Natural killer cell treated with Interleukin-12 subunit alpha and Interleukin-12 subunit beta and Interleukin-15 and Interleukin-18, amount 100 ng/mL, for 72 hours (primary cell): ENCODE results near the gene SHROOM2. TPM values are rescaled to one million over a fixed set of nuclear protein-coding genes. Genes with fewer than 3 reads are reported as not detected.

Experiments
- ATAC-seq, 2 donors: fragments of 150-1000 bp; cut with Tn5 transposase in 1 of 2; sonication (Bioruptor Pico), chemical (Tn5 transposase) in 1 of 2; 2 replicates each; pipeline ENCODE4 v1.10.0; 2021
- DNase-seq: peaks from one replicate; pipeline ENCODE4 v3.0.0; 2022; ENCODE audit warnings: low spot score
- H3K27ac Mint-ChIP-seq, 2 donors: 1 replicate in 1 of 2; 2 replicates in 1 of 2; pipeline ENCODE4 v1.8.0; 2022; ENCODE audit warnings: mixed read lengths in 2 of 2, mild to moderate bottlenecking in 1 of 2, moderate library complexity in 1 of 2
- H3K27me3 Mint-ChIP-seq, 2 donors: 1 replicate in 1 of 2; 2 replicates in 1 of 2; pipeline ENCODE4 v1.8.0; 2022; ENCODE audit warnings: mixed read lengths in 2 of 2
- H3K36me3 Mint-ChIP-seq: one replicate; pipeline ENCODE4 v1.8.0; 2022; ENCODE audit warnings: mixed read lengths
- H3K4me1 Mint-ChIP-seq, 2 donors: 1 replicate in 1 of 2; 2 replicates in 1 of 2; pipeline ENCODE4 v1.8.0; 2022; ENCODE audit warnings: low read depth in 2 of 2, mixed read lengths in 2 of 2, mild to moderate bottlenecking in 1 of 2
- H3K4me3 Mint-ChIP-seq: one replicate; pipeline ENCODE4 v1.8.0; 2022; ENCODE audit warnings: mixed read lengths
- H3K9me3 Mint-ChIP-seq: 2 replicates; pipeline ENCODE4 v1.8.0; 2022; ENCODE audit warnings: mixed read lengths
- total RNA-seq, 2 donors: library from RNA; stranded (reverse); gene quantifications; one replicate each; pipeline ENCODE4 v1.2.3, GENCODE V29; 2022

Gene SHROOM2
- under 1 TPM in 1 of 2 donors, not detected in 1; 0.08 TPM for total RNA-seq

DNA sequence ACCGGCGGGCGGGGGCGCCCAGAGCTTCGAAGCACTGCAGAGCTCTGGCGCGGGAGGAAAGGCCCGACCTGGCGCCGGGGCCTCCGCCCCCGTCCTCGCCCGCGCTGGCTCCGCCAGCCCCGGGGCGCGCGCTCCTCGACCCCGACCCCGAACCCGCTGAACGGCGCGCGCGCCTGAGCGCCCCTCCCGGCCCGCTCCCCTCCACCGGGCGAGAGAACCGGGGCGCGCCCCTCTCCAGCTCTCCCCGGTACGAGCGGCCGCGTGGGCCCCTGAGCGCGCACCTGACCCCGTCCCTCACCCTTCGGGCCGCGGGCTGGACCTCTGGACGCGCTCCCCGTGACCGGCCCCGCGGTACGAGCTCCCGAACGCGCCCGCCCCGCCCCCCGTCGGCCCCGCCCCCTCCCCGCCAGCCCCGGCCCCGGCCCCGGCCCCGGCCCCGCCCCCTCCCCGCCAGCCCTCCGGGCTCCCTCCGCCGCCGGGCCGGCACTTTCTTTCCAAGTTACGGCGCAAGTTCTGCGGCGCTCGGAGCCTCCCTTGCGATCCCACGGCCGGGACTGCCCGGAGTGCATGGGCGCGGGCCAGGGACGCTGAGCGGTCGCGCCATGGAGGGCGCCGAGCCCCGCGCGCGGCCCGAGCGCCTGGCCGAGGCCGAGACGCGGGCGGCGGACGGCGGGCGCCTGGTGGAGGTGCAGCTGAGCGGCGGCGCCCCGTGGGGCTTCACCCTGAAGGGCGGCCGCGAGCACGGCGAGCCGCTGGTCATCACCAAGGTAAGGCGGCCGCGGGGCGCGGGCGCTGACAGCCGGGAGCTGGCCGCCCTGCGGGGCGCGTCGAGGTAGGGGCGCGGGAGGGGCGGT lies at the start of gene SHROOM2:
Gene SHROOM2 (plus strand): TSS at position 486 of the 854 bp plus-strand sequence. CDS start 117 bp downstream, at position 603.
- DNase-seq (no peak), ATAC-seq (peak in 1 of 2 donors; percentile 34)
- H3K4me1 Mint-ChIP-seq: no peaks in the 10 kb centered on the region
- no peaks in the 10 kb centered on the region for H3K9me3 Mint-ChIP-seq
- H3K36me3 Mint-ChIP-seq: no peaks in the 10 kb centered on the region
- peaks cover 16 to 24% of the 10 kb centered on the region in 2 donors for H3K27me3 Mint-ChIP-seq
- H3K4me3 Mint-ChIP-seq: peak within 1 kb of the TSS; percentile 22
- H3K27ac Mint-ChIP-seq: no peak within 1 kb of the TSS

DNA sequence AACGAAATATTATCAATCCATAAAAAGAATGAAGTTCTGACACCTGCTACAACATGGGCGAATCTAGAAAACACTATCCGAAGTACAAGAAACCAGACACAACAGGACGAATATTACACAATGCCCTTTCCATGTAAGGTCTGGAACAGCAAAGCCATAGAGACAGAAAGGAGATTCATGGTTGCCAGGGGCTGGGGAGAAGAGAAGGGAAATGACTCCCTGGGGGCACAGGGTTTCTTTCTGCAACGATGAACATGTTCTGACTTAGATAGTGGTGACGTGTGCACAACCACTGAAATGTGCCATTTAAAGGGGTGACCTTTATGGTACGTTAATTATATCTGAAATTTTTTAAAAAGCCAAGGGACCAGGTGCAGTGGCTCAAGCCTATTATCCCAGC lies 48.9 kb upstream of the SHROOM2 start:
- no peak overlapping the region for H3K4me3 Mint-ChIP-seq
- no peaks in the 10 kb centered on the region for H3K4me1 Mint-ChIP-seq
- no peak overlapping the region for H3K27ac Mint-ChIP-seq
- ATAC-seq (no peak), DNase-seq (no peak)
- H3K9me3 Mint-ChIP-seq: no peaks in the 10 kb centered on the region
- H3K27me3 Mint-ChIP-seq: peaks cover 0 to 15% of the 10 kb centered on the region in 2 donors
- no peaks in the 10 kb centered on the region for H3K36me3 Mint-ChIP-seq

DNA sequence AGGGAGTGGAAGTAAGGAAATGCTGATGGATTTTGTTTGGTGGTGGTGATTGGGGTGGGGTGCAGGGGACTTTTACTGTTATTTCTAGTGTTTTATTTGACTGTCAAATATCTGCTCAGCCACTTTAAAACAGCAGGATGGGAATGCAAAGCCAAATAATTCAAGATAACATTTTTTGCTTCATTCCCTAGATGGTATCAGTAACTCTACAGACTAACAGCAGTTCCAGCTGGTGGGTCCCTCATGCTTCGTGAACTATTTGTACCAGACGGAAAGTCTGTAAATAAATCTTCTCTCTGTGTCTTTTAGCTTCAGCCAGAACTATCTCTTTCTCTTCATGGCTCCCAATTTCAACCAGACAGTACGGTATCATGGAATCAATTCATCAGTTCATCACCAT lies 48.1 kb upstream of the SHROOM2 start:
- H3K4me3 Mint-ChIP-seq: no peak overlapping the region
- ATAC-seq (no peak), DNase-seq (no peak)
- no peaks in the 10 kb centered on the region for H3K9me3 Mint-ChIP-seq
- no peaks in the 10 kb centered on the region for H3K4me1 Mint-ChIP-seq
- no peak overlapping the region for H3K27ac Mint-ChIP-seq
- peaks cover 0 to 15% of the 10 kb centered on the region in 2 donors for H3K27me3 Mint-ChIP-seq
- H3K36me3 Mint-ChIP-seq: no peaks in the 10 kb centered on the region

DNA sequence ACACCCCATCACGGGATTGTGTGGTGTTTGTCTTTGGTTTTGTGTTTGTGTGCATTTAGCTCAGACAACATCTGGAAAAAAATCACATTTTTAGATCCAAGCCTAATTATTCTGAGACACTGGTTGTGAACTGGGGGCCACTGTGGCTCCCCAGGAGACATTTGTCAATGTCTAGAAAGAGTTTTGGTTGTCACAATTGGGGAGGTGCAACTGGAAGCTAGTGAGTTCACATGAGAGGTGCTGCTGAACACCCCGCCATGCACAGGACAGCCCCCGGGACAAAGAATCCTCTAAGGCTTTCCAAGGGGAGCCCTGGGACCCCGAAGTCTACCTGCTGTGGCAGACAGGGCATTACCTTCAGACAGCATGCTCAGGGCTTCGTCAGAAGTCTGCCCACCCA lies 47.1 kb upstream of the SHROOM2 start:
- Mint-ChIP-seq H3K27me3 (peaks cover 0 to 15% of the 10 kb centered on the region in 2 donors), H3K27ac (no peak overlapping the region), H3K36me3 (no peaks in the 10 kb centered on the region), H3K9me3 (peaks cover 3% of the 10 kb centered on the region), H3K4me3 (no peak overlapping the region), H3K4me1 (no peaks in the 10 kb centered on the region)
- no peak for DNase-seq
- no peak for ATAC-seq

DNA sequence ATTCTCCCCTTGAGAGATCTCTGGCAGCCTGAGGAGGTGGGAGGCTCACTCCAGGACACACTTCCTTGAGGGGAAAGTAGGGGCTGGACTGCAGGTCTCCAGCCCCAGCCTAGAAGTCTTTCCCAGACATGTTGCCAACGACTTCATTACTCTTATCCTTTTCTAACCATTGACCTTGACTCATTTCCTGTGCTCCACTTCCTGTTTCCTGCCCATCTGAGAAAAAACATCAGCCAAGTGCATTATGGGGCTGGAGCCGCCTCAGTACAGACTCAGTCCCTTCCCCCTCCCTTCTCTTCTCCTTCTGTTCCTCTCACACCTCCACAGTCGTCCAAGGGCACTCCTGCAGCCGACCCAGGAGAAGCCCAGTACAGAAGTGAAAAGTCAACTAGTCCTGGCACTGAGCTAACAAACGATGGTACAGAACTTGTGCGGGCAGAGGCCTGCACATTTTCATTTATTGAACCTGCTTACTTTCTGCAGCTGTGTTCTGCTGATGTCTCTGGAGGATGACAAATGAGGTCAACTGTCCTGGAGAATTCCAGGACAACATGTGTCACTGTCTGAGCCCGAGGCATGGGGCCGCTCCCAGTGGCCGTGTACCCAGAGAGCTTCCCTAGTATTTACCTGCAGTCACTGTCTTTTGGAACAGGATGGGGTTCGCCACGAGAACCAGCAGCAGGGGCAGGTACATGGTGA lies 40.7 kb upstream of the SHROOM2 start:
- peak overlapping the region; percentile 47 to 63 for H3K27ac Mint-ChIP-seq
- peaks cover 4% of the 10 kb centered on the region for H3K36me3 Mint-ChIP-seq
- ATAC-seq (peak; percentile 55 to 63), DNase-seq (no peak)
- H3K27me3 Mint-ChIP-seq: peaks cover 0 to 7% of the 10 kb centered on the region in 2 donors
- H3K4me1 Mint-ChIP-seq: peaks cover 20 to 21% of the 10 kb centered on the region in 2 donors
- H3K4me3 Mint-ChIP-seq: peak overlapping the region; percentile 66
- peaks cover 3% of the 10 kb centered on the region for H3K9me3 Mint-ChIP-seq

- no peak for ATAC-seq
- Mint-ChIP-seq H3K27me3 (peaks cover 0 to 7% of the 10 kb centered on the region in 2 donors), H3K9me3 (peaks cover 3% of the 10 kb centered on the region), H3K36me3 (peaks cover 4% of the 10 kb centered on the region), H3K4me3 (peak overlapping the region; percentile 32), H3K4me1 (peaks cover 20 to 21% of the 10 kb centered on the region in 2 donors), H3K27ac (peak overlapping the region in 1 of 2 donors; percentile 63)
- no peak for DNase-seq
Measured at GRCh38 chrX:9746148-9746888, 39.9 kb upstream of the SHROOM2 start.

- Mint-ChIP-seq H3K4me1 (peaks cover 20 to 21% of the 10 kb centered on the region in 2 donors), H3K9me3 (peaks cover 3% of the 10 kb centered on the region), H3K27ac (no peak overlapping the region), H3K4me3 (no peak overlapping the region), H3K27me3 (peaks cover 0 to 7% of the 10 kb centered on the region in 2 donors), H3K36me3 (peaks cover 4% of the 10 kb centered on the region)
- DNase-seq (no peak), ATAC-seq (no peak)
Measured at GRCh38 chrX:9747644-9748043, 38.6 kb upstream of the SHROOM2 start.

- H3K4me3 Mint-ChIP-seq: no peak overlapping the region
- DNase-seq (no peak), ATAC-seq (no peak)
- H3K4me1 Mint-ChIP-seq: peaks cover 20 to 21% of the 10 kb centered on the region in 2 donors
- H3K27me3 Mint-ChIP-seq: peaks cover 0 to 7% of the 10 kb centered on the region in 2 donors
- H3K27ac Mint-ChIP-seq: no peak overlapping the region
- H3K36me3 Mint-ChIP-seq: peaks cover 4% of the 10 kb centered on the region
- H3K9me3 Mint-ChIP-seq: no peaks in the 10 kb centered on the region
Measured at GRCh38 chrX:9749146-9749692, 37.0 kb upstream of the SHROOM2 start.

DNA sequence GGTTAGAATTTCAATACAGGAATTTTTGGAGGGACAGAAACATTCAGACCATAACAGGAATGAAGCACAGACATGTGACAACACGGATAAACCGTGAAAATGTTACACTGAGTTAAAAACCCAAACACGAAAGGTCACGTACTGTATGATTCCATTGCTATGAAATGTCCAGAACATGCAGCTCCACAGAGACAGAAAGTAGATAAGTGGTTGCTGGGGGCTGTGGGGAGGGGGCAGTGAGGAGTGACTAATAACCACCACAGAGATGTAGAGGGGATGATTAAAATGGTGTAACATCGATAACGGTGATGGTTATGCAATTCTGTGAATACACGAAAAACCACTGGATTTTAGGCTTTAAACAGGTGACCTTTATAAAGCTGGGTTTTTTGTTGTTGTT lies 28.9 kb upstream of the SHROOM2 start:
- Mint-ChIP-seq H3K9me3 (peaks cover 2% of the 10 kb centered on the region), H3K36me3 (no peaks in the 10 kb centered on the region), H3K27me3 (peaks cover 5 to 6% of the 10 kb centered on the region in 2 donors), H3K27ac (no peak overlapping the region), H3K4me1 (no peaks in the 10 kb centered on the region), H3K4me3 (no peak overlapping the region)
- no peak for ATAC-seq
- DNase-seq: no peak

DNA sequence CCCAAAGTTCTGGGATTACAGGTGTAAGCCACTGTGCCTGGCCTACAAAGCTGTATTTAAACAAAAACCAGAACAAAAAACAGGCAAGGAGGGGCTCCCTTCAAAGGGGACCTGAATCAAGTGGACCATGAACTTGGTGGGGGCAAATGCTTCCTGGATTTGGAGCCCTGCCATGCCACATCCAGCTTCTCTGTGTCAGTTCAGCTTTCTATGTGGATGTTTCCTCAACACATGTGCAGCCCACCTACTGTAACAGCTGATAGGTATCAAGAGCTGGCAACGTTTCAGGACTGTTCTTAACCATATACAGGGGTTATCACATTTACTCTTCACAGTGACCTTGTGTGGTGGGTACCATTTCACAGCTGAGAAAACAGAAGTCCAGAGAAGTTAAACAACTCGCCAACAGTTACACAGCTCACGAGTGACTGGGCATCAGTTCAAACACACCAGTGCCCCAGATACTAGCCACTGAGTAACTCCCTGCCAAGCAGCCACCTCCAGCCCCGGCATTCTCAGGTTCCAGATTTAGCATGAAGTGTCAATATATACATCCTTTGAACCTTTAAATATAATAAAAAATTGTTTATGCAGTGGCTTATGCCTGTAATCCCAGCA lies 28.1 kb upstream of the SHROOM2 start:
- H3K27ac Mint-ChIP-seq: no peak overlapping the region
- no peak overlapping the region for H3K4me3 Mint-ChIP-seq
- ATAC-seq: no peak
- no peaks in the 10 kb centered on the region for H3K4me1 Mint-ChIP-seq
- no peaks in the 10 kb centered on the region for H3K36me3 Mint-ChIP-seq
- H3K9me3 Mint-ChIP-seq: peaks cover 2% of the 10 kb centered on the region
- H3K27me3 Mint-ChIP-seq: peaks cover 5 to 6% of the 10 kb centered on the region in 2 donors
- DNase-seq: no peak

- Mint-ChIP-seq H3K27ac (no peak overlapping the region), H3K36me3 (no peaks in the 10 kb centered on the region), H3K4me1 (no peaks in the 10 kb centered on the region), H3K27me3 (peaks cover 5 to 10% of the 10 kb centered on the region in 2 donors), H3K9me3 (peaks cover 2% of the 10 kb centered on the region), H3K4me3 (no peak overlapping the region)
- ATAC-seq (no peak), DNase-seq (no peak)
Measured at GRCh38 chrX:9759337-9759736, 26.9 kb upstream of the SHROOM2 start.

DNA sequence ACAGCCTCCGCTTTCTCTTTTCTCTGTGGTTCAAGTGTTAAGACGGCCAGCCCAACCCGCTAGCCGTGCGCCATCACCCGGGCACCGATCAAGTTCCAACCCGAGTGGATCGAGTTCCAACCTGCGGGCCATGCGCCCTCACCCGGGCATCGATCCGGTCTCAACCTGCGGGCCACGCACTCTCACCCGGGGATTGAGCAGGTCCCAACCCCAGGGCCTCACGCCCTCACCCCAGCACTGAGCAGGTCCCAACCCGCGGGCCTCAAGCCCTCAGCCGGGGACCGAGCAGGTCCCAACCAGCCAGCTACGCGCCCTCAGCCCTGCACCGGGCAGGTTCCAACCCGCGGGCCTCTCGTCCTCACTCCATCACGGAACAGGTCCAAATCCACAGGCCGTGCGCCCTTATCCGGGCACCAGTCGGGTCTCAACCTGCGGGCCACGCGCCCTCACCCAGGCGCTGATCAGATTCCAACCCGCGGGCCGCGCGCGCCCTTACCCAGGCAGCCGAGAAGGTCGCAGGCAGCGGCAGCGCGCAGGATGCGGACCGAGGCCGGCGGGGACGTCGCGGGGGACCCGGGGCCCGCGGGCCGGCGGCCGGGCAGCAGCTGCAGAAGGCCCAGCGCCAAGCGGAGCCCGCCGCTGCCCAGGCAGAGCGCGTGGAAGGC lies 21.0 kb upstream of the SHROOM2 start:
- H3K4me1 Mint-ChIP-seq: no peaks in the 10 kb centered on the region
- no peak overlapping the region for H3K4me3 Mint-ChIP-seq
- H3K36me3 Mint-ChIP-seq: no peaks in the 10 kb centered on the region
- peaks cover 12 to 15% of the 10 kb centered on the region in 2 donors for H3K27me3 Mint-ChIP-seq
- DNase-seq (no peak), ATAC-seq (peak in 1 of 2 donors; percentile 40)
- no peaks in the 10 kb centered on the region for H3K9me3 Mint-ChIP-seq
- H3K27ac Mint-ChIP-seq: no peak overlapping the region

- no peaks in the 10 kb centered on the region for H3K4me1 Mint-ChIP-seq
Measured at GRCh38 chrX:9765737-9766097, 20.5 kb upstream of the SHROOM2 start, which contains the start of gene GPR143. Gene GPR143, minus strand, starts transcription at chrX:9765847. Its CDS starts 30 bp downstream, at chrX:9765817.

More at GRCh38 chrX:9765737-9766097, 20.5 kb upstream of the SHROOM2 start, which contains the start of gene GPR143:
- Mint-ChIP-seq H3K27ac (no peak within 1 kb of the TSS), H3K27me3 (peaks cover 8 to 13% of the 10 kb centered on the region in 2 donors), H3K9me3 (no peaks in the 10 kb centered on the region), H3K36me3 (no peaks in the 10 kb centered on the region), H3K4me3 (no peak within 1 kb of the TSS)
- ATAC-seq (peak in 1 of 2 donors; percentile 52), DNase-seq (no peak)
